ENCODE measurements around the gene TTC33. TPM values are rescaled to one million over a fixed set of nuclear protein-coding genes. Genes with fewer than 3 reads are reported as not detected.

The TTC33 gene
- total RNA-seq, 1 donor from 2014 or later = 14.3 TPM

DNA sequence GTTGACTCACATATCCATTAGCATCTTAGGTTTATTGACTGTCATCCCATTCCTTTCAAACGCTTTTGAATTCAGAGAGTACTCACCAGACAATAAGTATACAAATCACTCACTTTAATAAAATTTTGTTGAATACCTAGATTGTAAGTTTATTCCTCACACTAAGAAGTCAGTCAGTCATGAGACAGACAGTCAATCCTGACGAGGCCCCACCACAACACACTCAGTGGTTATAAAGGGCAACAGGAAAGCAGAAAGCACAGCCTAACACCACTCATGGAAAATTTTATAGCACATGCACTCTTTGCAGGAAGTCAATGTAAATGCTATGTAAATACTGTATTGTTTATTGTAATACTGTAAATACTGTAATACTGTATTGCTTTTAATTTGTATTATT is 252.3 kb downstream of the TTC33 start:
- Histone ChIP-seq H3K9me3 (replicated peaks) (no peaks in the 10 kb centered on the region), H3K4me3 (no peak overlapping the region), H3K27ac (replicated peaks) (no peak overlapping the region), H3K4me1 (no peaks in the 10 kb centered on the region), H3K36me3 (no peaks in the 10 kb centered on the region), H3K27me3 (ENCODE audit: low read depth) (no peaks in the 10 kb centered on the region)
- DNase-seq = no peak
- intact Hi-C loops (cut with micrococcal nuclease) = no loop called here
- no peak for TF ChIP-seq CTCF (IDR thresholded peaks at IDR 0.05; ENCODE audit: borderline replicate concordance)

- Histone ChIP-seq H3K4me1 (no peaks in the 10 kb centered on the region), H3K4me3 (no peak overlapping the region), H3K9me3 (replicated peaks) (no peaks in the 10 kb centered on the region), H3K36me3 (no peaks in the 10 kb centered on the region), H3K27me3 (ENCODE audit: low read depth) (no peaks in the 10 kb centered on the region), H3K27ac (replicated peaks) (no peak overlapping the region)
- no peak for DNase-seq
- intact Hi-C loops (cut with micrococcal nuclease) = no loop called here
- no peak for TF ChIP-seq CTCF (IDR thresholded peaks at IDR 0.05; ENCODE audit: borderline replicate concordance)
Observed at GRCh38 chr5:40502736-40503135, 253.0 kb downstream of the TTC33 start.

DNA sequence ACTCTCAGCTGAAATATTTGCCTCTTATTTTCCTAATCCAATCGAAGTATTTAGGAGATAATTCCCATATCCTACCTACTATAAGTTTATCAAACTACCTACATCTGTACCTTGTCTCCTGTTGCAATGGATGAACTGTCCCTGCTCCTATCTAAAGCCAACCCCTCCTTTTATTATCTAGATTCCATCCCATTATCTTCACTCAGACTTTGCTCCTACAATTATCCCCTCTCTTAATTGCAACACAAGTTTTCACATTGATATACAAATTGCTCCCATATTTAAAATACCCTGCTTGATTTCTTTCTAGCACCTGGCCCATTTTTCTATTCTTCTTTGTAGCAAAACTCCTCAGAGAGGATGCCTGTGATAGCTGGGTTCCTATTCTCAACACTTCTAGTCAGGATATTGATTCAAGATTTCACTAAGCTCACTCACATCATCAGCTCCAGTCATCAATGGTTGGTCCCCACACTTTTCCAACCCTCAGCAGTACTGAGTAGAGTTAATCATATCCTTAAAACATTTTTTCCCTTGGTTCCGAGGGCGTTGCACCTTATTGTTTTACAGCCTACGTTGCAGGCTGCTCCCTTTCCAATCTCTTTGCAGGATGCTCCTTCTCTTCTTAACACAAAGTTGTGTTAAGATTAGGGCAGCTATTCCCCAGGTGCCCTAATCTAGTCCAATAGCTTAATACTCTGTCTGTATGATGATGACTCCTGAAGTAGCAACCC is 253.9 kb downstream of the TTC33 start:
- no peaks in the 10 kb centered on the region for H3K4me1 ChIP-seq
- no peaks in the 10 kb centered on the region for H3K27me3 ChIP-seq (ENCODE audit: low read depth)
- no peak for DNase-seq
- intact Hi-C loops (cut with micrococcal nuclease) = no loop called here
- H3K36me3 ChIP-seq = no peaks in the 10 kb centered on the region
- H3K9me3 ChIP-seq (replicated peaks) = no peaks in the 10 kb centered on the region
- H3K27ac ChIP-seq (replicated peaks) = no peak overlapping the region
- no peak overlapping the region for H3K4me3 ChIP-seq
- no peak for TF ChIP-seq CTCF (IDR thresholded peaks at IDR 0.05; ENCODE audit: borderline replicate concordance)

DNA sequence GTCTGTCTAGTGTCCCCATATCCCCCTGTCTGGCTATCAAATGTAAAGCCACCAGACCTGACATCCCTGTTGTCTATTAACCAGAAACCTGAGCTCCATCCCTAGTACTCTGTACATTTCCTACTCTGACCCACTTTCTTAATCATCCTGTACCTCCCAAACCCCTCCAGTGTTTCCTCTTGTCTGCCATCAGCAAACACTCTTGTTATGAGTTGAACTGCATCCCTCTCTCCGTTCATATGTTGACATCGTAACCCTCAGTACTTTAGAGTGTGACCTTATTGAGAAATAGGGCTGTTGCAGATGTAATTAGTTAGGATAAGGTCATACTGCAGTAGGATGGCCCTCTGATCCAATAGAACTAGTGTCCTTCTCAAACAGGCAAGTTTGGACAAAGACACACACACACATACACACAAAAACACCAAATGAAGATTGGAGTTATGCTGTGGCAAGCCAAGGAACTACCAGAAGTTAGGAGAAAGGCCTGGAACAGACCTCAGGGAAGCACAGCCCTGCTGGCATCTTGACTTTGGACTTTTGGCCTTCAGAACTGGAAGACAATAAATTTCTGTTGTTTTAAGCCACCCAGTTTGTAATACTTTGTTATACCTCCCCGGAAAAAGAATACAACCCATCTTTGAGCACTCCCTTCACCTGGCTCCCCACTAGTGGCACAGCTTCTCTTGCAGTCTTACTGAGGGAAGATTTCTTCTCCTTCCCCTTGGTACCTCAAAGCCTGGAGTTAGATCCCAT is 256.1 kb downstream of the TTC33 start:
- Histone ChIP-seq H3K4me3 (no peak overlapping the region), H3K4me1 (no peaks in the 10 kb centered on the region), H3K9me3 (replicated peaks) (no peaks in the 10 kb centered on the region), H3K27ac (replicated peaks) (no peak overlapping the region), H3K36me3 (no peaks in the 10 kb centered on the region), H3K27me3 (ENCODE audit: low read depth) (no peaks in the 10 kb centered on the region)
- intact Hi-C loops (cut with micrococcal nuclease) = no loop called here
- DNase-seq = no peak
- TF ChIP-seq CTCF (IDR thresholded peaks at IDR 0.05; ENCODE audit: borderline replicate concordance) = no peak

DNA sequence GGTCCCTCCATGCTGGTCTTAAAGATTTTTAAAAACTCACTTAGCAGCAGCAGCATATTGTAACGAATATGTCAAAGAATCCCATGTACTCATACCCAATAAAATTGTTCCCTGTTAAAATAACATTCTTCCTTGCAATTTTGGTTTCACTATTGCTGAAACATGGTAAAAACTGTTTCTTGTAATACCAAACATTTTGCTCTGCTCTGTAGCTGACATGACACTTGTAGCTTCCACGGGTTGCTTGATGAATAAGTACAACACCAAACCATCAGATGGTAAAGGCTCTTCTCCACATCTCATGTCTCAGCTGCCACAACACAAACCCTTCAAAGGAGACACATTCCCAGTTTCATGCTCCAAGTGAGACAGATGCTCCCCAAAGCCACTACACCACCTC is 256.8 kb downstream of the TTC33 start:
- Histone ChIP-seq H3K27me3 (ENCODE audit: low read depth) (no peaks in the 10 kb centered on the region), H3K9me3 (replicated peaks) (no peaks in the 10 kb centered on the region), H3K4me1 (no peaks in the 10 kb centered on the region), H3K36me3 (no peaks in the 10 kb centered on the region), H3K4me3 (no peak overlapping the region), H3K27ac (replicated peaks) (no peak overlapping the region)
- intact Hi-C loops (cut with micrococcal nuclease) = no loop called here
- TF ChIP-seq CTCF (IDR thresholded peaks at IDR 0.05; ENCODE audit: borderline replicate concordance) = no peak
- no peak for DNase-seq
